NCI-H1092 (cell line): ENCODE data around the gene STOML2.

Source experiments
- DNase-seq: peaks from one replicate; lab custom pipeline; 2025; lab: John Stamatoyannopoulos, UW

STOML2 gene

GRCh38 chr9:35107297-35108290 is 4.7 kb upstream of the STOML2 start:
- no peak for DNase-seq

- DNase-seq = no peak
Measured at GRCh38 chr9:35106343-35106730, 3.4 kb upstream of the STOML2 start.

GRCh38 chr9:35105571-35106342 is 2.8 kb upstream of the STOML2 start:
- DNase-seq = no peak

- no peak for DNase-seq
Measured at GRCh38 chr9:35105126-35105525, 2.2 kb upstream of the STOML2 start.

- no peak for DNase-seq
Measured at GRCh38 chr9:35104586-35104985, 1.7 kb upstream of the STOML2 start.

- no peak for DNase-seq
Measured at GRCh38 chr9:35103660-35104191, 795 bp upstream of the STOML2 start.

GRCh38 chr9:35102465-35102768 is 514 bp downstream of the STOML2 start:
- DNase-seq = no peak

- no peak for DNase-seq
Measured at GRCh38 chr9:35097573-35097972, 5.4 kb downstream of the STOML2 start.

GRCh38 chr9:35096035-35096849 is 6.7 kb downstream of the STOML2 start, which contains the start of gene PIGO:
PIGO (minus strand) TSS chr9:35096591; CDS start chr9:35095565, 1,026 bp downstream.
- peak; percentile 87 for DNase-seq

GRCh38 chr9:35091536-35091935 is 11.4 kb downstream of the STOML2 start:
- DNase-seq = no peak

- DNase-seq = no peak
Measured at GRCh38 chr9:35089434-35089833, 13.5 kb downstream of the STOML2 start.

- DNase-seq = no peak
Measured at GRCh38 chr9:35085078-35085477, 17.9 kb downstream of the STOML2 start.

GRCh38 chr9:35079426-35080341 is 23.2 kb downstream of the STOML2 start, which contains the start of gene FANCG:
FANCG (minus strand) TSS chr9:35079942; CDS start chr9:35079524, 418 bp downstream.
- peak; percentile 92 for DNase-seq

GRCh38 chr9:35079041-35079425 is 23.9 kb downstream of the STOML2 start:
- DNase-seq = no peak

- no peak for DNase-seq
Measured at GRCh38 chr9:35078066-35078465, 24.9 kb downstream of the STOML2 start.

- no peak for DNase-seq
Measured at GRCh38 chr9:35076848-35077247, 26.1 kb downstream of the STOML2 start.

- DNase-seq = no peak
Measured at GRCh38 chr9:35075358-35075757, 27.6 kb downstream of the STOML2 start.

GRCh38 chr9:35074791-35075190 is 28.1 kb downstream of the STOML2 start:
- DNase-seq = no peak

GRCh38 chr9:35074141-35074540 is 28.8 kb downstream of the STOML2 start:
- DNase-seq = no peak

GRCh38 chr9:35073279-35073612 is 29.7 kb downstream of the STOML2 start:
- no peak for DNase-seq
